Stimulated activated CD4-positive, alpha-beta T cell treated with anti-CD3 and anti-CD28 coated beads, Interleukin-1b, Interleukin-23, amount 100 ng/mL, for 4 hours (primary cell): ENCODE measurements around the gene ZNF691.
"Not testable (repeated sequence)": the region's sequence is repeated elsewhere in the genome, so short reads cannot be mapped to it uniquely, and the experiment has no call there.

ENCODE experiments used
- DNase-seq, 2 donors: peaks; one replicate each; pipeline ENCODE4 v3.0.0-alpha.2; 2020; ENCODE audit warnings: low read depth in 2 of 2

The ZNF691 gene

DNA sequence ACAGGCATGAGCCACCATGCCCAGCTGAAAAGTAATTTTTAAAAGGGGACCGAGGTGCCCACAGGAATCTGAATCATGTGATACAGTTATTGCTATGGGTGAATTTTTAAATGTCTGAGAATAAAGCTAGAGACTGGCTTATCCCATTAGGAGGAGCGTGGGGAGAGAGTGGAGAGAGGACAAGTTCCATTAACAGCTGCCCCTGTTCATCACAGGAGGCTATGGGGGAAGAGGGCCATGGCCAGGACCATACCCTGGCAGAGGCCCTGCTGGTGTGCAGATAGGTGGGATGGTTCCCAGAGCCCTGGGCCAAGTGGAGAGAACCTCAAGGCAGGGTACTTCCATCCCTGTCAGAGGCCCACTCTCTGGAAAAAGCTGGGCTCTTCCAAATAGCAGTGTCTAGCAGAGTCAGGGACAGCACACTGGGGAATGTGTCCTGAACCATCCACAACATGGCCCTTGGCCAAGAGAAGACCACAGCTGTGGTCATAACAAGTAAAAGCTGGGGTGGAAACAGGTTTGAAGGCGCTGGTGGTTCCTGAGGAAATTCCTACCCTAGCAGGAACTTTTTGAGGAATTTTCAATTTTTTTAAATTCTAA, 13.7 kb upstream of the ZNF691 start:
- DNase-seq, result no peak

DNA sequence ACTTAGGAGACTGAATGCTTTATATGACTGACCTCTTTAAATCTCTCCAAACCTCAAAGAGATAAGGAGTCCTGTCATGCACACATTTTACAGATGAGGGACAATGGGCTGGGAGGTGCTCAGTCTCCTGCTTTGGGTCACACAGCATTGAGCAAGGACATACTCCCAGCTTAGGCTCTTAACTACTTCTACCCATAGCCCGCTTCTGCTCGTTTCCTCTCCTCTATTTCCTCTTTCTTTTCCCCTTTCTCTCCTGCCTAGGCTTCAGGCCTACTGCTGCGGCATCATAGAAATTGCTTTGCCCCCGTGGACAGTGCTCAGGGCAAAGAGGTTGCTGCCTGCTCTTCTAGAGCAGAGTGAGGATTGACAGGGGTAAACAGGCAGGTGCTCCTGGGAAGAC, 12.4 kb upstream of the ZNF691 start:
- no peak for DNase-seq

DNA sequence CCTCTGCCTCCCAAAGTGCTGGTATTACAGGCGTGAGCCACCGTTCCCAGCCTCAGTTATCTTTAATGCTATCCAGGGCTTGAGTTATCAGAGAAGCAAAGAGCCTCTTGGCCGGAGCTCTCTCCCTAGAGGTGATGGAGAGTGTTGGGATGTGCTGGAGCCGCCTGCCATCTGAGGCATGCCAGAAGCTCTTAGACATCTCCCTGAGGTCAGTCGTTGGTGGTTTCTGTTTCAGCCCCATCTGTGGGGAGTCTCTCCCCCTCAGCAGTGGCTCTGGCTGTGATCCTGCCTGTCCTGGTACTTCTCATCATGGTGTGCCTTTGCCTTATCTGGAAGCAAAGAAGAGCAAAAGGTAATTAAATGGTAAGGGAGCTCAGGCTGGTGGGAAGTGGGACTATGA, 11.6 kb upstream of the ZNF691 start:
- DNase-seq, result no peak

DNA sequence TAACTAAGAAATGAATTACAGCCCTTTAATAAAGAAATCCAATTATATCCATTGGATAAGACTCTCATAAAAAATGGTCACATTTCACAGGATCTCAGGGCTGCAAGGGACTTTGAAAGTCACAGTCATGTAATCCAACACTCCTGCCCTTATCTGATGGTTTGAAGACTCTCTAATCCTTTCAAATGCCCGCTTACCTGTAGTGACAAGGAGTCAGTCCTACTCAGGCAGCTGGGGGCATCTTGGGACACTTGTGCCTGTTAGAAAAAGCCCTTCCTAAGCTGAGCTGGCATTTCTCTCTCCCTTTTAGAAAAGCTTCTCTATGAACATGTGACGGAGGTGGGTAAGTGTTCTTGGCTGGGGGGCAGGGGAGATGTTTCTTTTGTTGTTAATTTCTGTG, 11.0 kb upstream of the ZNF691 start:
- DNase-seq, result no peak

DNA sequence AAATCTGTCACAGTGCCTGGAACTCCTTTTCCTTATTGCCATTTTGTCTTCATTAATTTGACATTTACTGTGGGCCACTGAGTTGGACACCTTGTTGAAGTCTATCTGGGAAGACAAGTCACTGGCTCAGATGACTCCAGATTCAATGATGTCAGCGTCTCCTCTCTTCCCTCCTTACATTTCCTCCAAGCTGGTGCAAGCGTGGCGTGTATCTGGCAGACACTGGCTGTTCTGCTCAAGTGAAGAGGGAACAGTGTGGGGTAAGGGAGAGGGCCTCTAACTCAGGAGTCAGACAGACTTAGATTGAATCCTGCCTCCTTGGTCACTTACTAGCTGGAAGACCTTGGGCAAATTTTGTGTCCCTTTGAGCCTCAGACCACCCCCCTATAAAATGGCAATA, 8.7 kb upstream of the ZNF691 start:
- DNase-seq, result no peak

DNA sequence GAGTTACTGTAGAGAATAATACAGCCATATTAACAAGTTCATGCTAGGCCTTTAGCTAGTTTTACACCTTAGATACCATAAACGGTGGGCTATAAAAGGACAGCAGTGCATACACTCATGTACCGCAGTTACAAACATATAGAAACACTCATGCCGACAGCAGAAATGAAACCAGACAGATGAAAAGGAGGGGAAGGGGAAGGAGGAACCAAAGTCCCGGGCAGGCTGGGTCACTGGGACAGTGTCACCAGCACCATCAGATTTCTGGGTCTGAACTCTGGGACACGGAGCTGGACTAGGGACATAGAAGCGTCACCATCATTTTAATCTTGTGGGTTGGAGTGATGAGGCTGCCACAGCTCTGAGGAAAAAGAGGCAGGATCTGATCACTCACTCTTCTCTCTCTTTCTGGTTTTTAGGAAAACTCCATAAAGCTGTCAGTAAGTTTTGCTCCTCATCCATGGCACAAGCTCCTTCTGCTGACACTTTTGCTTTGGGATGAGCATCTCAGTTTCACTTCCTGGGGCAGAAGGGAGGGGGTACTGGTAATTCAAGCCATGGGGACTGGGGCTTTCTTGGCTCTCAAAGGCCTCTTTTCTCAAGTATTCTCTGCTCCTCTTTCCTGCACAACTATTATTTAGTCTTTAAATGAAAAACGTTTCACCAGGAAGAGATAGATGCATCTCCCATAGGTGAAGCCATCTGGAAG, 7.8 kb upstream of the ZNF691 start:
- no peak for DNase-seq

DNA sequence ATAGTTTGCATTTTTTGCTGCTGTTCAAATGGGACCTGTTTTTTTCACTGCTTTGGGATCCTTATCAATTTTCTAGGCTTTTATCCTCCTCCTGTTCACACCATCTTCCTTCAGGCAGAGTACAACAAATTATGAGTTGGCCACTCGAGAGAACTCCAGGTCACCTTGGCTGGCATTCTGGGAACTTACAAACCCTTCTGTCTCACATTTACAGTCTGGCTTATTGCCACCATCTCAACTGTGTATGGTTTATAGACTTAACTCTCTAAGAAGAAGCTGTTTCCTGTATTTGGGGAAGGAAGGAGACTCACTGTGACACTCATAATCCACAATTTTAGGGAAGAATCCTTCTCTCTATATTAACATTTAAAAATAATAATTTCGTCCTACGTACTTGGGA, 5.4 kb upstream of the ZNF691 start:
- no peak for DNase-seq

DNA sequence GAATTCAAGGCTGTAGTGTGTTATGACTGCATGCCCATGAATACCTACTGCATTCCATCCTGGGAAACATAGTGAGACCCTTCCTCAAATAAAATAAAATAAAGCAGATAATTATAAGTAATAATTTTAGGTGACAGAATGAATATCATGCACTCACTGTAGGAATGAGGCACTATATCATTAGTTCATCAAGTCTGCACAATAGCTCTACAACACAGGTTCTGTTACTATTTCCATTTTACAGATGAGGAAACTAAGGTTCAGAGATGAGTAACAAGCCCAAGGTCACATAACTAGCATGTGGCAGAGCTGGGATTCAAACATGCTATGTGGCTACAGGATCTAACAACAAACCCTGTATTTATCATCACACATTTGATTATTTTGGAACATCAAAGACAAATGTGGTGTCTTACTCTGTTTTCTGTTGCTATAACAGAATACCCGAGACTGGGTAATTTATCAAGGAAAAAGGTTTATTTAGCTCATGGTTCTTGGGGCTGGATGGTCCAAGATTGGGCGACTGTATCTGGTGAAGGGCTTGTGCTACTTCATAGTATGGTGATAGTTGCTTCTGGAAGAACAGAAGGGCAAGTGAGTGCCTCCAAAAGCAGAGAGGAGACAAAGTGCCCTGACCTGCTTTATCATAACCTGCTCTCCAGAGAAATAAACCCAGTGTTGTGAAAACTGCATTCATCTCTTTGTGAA, 4.8 kb upstream of the ZNF691 start:
- no peak for DNase-seq

DNA sequence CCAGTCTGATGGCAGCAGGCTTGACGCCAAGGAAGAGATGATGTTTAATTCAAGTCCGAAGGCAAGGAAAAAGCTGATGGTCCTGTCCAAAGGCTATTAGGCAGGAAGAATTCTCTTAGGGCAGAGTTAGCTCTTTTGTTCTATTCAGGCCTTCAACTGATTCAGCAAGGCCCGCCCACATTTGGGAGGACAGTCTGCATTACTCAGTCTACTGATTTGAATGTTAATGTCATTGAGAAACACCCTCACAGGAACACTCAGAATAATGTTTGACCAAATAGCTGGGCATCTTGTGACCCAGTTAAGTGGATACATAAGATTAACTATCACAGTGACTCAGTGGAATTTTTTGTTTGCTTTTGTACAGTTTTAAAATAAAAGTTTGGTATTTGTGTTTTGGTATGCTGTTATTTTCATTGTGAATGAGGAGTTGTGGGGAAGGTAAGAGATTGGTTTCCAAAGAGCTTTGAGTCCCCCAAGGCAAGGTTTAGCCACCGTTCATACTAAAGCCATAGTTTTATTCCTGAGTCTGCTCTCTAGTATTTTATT, 1.7 kb upstream of the ZNF691 start:
- DNase-seq, result no peak

DNA sequence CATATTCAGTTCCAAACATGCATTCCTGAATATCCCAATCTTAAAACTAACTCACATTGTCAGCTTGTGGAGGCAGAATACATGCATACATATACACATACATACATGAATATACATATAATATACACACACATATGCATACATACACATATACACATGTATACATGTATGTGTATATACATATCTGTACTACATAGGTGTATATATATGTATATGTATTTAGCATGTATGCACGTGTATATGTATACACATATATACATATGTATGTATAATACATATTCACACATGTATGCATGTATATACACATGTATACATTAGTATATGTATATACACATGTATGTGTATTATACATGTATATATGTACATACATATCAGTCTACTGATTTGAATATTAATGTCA, 1.2 kb upstream of the ZNF691 start:
- no peak for DNase-seq

DNA sequence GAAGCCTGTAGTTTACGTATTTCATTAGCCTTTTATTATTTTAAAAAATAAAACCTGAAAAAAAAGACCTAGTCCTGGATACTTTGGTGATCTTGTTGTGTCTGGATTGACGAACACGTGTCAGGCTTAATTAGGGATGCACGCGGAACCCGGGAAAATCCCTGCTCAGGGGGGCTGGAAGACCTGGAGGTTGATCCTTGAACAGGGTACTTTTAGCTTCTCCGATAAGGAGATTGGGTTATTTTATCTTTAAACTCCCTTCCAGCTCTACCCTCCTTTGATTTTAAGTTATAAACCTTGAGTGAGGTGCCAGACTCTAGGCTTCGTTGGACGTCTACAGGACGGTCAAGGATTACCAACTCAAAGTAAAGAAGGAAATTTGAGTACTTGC, 552 bp upstream of the ZNF691 start:
- no peak for DNase-seq

DNA sequence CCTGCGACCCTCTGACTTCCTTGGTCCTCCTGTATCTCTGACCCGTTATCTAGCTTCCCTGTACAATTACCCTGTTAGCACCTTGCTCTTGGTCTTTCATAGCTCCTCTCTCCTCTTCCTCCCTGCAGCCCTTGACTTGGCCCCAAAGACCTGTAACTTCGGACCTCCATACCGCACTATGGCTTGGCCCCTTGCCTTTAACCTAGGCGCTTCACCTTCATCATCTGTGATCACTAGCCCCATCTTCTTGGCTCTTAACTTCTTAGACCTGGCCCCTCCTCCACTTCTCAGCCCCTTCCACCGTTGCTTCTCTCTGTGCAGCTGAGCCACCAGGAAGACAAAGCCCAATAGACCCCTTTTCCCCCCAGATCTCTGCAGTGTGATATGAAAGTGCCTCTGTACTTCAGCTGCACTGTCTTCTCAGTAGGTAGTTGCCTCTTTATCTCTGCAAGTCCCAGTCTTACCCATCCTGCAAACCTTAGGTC, 740 bp downstream of the ZNF691 start:
- DNase-seq, result no peak

DNA sequence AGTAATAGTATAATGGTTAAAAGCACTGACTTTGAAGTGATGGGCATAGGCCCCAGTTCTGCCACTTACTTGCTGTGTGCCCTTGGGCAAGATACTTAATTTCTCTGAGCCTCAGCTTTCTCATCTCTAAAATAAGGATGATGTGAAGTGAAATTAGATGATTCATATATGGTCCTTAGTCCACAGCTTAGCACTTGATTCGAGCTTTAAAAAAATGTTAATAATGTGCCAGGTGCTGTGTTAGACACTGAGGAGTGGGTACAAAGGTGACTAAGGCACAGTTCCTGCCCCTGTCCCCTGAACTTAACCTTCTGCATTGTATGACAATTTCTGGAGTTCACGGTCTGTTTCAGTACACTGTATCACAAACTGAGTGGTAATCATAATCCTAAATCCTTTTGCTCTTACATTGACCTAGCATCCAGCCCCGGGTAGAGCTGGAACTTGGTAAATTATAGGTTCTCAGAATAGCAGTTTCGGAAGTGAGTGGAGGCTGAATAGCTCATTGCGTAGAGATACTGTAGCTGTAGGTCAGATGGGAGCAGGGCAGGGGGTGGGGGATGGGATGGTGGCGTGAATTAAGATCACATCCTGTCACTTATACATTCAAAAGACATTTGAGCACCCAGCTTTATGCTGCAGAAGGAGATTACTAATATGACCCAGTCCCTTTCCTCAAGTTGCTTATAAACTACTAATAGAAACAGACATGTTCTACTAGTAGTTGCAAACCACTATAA, 1.5 kb downstream of the ZNF691 start:
- no peak for DNase-seq

DNA sequence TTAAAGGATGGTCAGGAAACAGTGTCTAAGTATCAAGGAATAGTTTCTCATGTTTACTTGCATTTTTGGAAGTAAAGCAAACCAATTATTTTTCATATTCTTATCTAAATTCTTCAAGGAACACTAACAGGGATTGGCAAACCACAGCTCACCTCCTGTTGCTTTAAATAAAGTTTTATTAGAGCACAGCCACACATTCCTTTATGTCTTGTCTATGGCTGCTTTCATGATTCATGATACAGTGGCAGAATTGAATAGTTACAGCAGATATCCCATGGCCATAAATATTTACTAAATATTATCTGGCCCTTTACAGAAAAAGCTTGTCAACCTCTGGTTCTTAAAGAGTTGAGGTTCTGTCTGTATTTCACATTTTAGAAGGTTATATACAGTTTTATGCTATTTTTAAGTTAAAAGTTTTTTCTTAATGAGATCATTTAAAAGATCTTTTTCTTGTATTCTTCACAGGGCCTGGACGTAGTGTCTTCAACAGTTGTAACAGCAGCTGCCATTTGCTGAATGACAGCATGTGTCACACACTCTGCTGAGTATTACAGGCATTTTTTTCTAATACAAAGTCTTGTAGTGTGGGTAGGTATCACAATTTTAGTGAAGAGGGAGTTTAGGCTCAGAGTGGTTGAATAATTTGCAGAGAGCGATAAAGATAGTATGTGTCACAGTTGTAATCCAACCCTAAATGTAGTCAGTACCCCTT, 2.6 kb downstream of the ZNF691 start:
- DNase-seq, result no peak

DNA sequence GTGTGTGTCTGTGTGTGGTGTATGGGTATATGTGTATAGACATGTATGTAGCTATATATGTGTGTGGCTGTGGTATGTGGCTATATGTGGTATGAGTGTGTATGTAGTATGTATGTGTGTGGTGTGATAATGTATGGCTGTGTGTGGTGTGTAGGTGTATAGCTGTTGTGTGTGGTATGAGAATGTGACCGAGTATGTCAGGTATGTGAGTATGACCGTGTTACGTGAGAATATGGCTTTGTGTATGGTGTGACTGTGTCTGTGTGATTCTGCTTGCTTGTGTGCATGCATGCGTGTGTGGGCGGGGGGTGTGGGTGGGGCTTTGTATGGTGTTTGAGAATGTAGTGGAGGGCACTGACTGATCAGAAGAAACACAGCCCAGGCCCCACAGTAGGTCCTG, 3.5 kb downstream of the ZNF691 start:
- DNase-seq, result no peak

DNA sequence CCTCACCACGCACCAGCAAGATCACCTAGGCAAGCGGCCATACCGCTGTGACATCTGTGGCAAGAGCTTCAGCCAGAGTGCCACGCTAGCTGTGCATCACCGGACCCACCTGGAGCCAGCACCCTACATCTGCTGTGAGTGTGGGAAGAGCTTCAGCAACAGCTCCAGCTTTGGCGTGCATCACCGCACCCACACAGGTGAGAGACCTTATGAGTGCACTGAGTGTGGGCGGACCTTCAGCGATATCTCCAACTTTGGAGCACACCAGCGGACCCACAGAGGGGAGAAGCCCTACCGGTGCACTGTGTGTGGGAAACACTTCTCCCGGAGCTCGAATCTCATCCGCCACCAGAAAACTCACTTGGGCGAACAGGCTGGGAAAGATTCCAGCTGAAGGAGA, 5.0 kb downstream of the ZNF691 start:
- DNase-seq, result no peak

DNA sequence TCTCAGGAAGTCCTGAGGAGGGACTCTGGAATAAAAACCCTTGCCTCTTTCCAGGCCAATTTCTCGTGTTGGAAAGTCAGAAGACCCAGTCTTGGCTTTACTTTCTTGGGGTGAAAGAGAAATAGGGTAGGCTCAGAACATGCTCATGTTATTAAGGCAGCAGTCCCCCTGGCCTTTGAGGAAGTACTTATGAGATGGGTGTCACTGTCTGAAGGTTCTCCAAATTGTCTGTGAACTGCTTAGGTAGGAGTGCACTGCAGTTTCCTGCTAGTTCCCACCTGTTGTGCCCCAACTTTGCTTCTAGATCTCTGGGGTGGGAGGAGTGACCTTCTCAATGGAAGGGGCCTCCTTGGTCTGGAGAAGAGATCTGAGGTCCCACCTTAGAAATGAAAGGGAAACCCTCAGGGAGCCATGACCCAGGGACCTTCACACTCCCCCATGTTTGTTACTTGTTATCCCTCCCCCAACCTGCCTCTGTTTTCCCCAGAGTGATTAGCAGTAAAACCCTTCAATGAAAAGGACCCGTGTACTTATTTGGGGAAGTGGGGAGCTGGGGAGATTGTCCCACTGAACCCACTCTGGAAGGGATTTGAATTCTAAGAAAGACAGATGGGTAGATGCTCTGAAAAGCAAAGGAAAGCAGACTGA, 5.7 kb downstream of the ZNF691 start:
- no peak for DNase-seq

DNA sequence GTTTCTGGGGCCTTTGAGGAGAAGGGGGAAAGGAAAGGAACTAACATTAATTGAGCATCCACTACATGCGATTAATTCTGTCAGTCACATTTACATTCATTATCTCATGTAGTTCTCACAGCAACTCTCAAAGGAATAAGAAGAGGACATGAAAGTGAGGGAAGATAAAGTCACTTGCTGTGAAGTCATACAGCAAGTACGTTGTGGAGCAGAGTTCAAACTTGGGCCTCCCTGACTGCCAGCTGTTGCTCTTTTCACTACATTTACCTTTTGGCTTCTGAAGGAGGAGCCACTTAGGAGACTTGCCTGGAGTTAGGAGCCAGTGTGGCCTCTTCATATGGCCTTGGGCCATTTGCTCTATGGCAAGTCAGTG, 6.2 kb downstream of the ZNF691 start:
- DNase-seq, result no peak

DNA sequence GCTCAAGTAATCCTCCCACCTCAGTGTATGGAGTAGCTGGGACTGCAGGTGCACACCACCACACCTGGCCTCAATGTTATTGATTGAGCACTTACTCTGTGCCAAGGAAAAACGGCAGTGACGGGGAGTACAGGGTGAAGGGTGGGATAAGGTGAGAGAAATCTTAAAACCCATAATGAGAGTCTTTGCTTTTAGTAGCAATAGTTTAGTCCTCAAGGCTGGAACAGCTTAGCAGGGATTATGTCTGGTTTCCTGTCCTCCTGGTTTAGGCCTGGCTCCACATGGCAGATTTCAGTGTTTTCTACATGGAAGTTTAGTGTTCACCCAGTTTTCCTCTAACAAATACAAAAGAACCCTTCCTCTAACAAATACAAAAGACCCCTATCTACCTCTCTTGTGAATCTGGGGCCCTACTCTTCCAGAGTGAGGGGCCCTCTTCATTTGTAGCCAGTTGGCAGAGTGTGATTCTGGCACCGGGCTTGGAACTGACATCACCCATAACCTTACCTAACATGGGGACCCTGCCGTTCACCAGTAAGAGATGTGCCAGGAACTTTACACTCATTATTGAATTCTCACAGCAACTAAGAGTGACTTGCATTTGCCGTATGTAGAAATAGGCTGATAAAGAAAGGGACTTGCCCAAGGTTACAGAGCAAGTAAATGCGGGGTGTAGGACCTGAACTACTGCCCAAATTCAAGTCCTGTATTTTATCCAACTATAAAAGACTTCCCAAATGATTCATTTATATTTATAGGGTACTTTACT, 6.9 kb downstream of the ZNF691 start:
- DNase-seq, result no peak

DNA sequence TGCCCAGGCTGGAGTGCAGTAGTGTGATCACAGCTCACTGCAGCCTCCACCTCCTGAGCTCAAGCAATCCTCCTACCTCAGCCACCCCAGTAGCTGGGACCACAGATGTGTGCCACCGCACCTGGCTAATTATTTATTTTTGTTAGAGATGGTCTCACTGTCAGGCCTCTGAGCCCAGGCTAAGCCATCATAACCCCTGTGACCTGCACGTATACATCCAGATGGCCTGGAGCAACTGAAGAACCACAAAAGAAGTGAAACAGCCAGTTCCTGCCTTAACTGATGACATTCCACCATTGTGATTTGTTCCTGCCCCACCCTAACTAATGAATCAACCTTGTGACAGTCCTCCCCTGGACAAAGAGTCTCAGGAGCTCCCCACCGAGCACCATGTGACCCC, 10.1 kb downstream of the ZNF691 start:
- DNase-seq, result not testable (repeated sequence)
